Measurements from ENCODE around the gene CCDC201.

The CCDC201 gene

GRCh38 chr7:45914911-45915310 is 42.0 kb upstream of the CCDC201 start:
- TF ChIP-seq POLR2AphosphoS5 (IDR thresholded peaks at IDR 0.05; ENCODE audit: low read depth, low read length) (no peak), SIN3A (IDR thresholded peaks at IDR 0.05; ENCODE audit: borderline replicate concordance, insufficient read depth, low read length) (no peak), FOXP2 (optimal IDR thresholded peaks at IDR 0.05; ENCODE audit: borderline replicate concordance, extremely low read depth, extremely low read length, insufficient read depth) (no peak), REST (IDR thresholded peaks at IDR 0.05; ENCODE audit: insufficient read depth in 1 of 2, low read depth in 2 of 2, low read length in 2 of 2) (no peak), TAF1 (IDR thresholded peaks at IDR 0.05; ENCODE audit: borderline replicate concordance, insufficient read depth, low read length) (no peak)

GRCh38 chr7:45912972-45913371 is 40.1 kb upstream of the CCDC201 start:
- no peak for TF ChIP-seq TAF1 (IDR thresholded peaks at IDR 0.05; ENCODE audit: borderline replicate concordance, insufficient read depth, low read length)
- TF ChIP-seq FOXP2 (optimal IDR thresholded peaks at IDR 0.05; ENCODE audit: borderline replicate concordance, extremely low read depth, extremely low read length, insufficient read depth) = no peak
- no peak for TF ChIP-seq REST (IDR thresholded peaks at IDR 0.05; ENCODE audit: insufficient read depth in 1 of 2, low read depth in 2 of 2, low read length in 2 of 2)
- no peak for TF ChIP-seq SIN3A (IDR thresholded peaks at IDR 0.05; ENCODE audit: borderline replicate concordance, insufficient read depth, low read length)
- TF ChIP-seq POLR2AphosphoS5 (IDR thresholded peaks at IDR 0.05; ENCODE audit: low read depth, low read length) = no peak

- TF ChIP-seq TAF1 (IDR thresholded peaks at IDR 0.05; ENCODE audit: borderline replicate concordance, insufficient read depth, low read length) = no peak
- no peak for TF ChIP-seq FOXP2 (optimal IDR thresholded peaks at IDR 0.05; ENCODE audit: borderline replicate concordance, extremely low read depth, extremely low read length, insufficient read depth)
- no peak for TF ChIP-seq POLR2AphosphoS5 (IDR thresholded peaks at IDR 0.05; ENCODE audit: low read depth, low read length)
- no peak for TF ChIP-seq REST (IDR thresholded peaks at IDR 0.05; ENCODE audit: insufficient read depth in 1 of 2, low read depth in 2 of 2, low read length in 2 of 2)
Observed at GRCh38 chr7:45911311-45911710, 38.4 kb upstream of the CCDC201 start.

- TF ChIP-seq FOXP2 (optimal IDR thresholded peaks at IDR 0.05; ENCODE audit: borderline replicate concordance, extremely low read depth, extremely low read length, insufficient read depth) (no peak), REST (IDR thresholded peaks at IDR 0.05; ENCODE audit: insufficient read depth in 1 of 2, low read depth in 2 of 2, low read length in 2 of 2) (no peak), TAF1 (IDR thresholded peaks at IDR 0.05; ENCODE audit: borderline replicate concordance, insufficient read depth, low read length) (no peak), SIN3A (IDR thresholded peaks at IDR 0.05; ENCODE audit: borderline replicate concordance, insufficient read depth, low read length) (no peak), POLR2AphosphoS5 (IDR thresholded peaks at IDR 0.05; ENCODE audit: low read depth, low read length) (no peak)
Observed at GRCh38 chr7:45910855-45911254, 38.0 kb upstream of the CCDC201 start.

- TF ChIP-seq TAF1 (IDR thresholded peaks at IDR 0.05; ENCODE audit: borderline replicate concordance, insufficient read depth, low read length) (no peak), FOXP2 (optimal IDR thresholded peaks at IDR 0.05; ENCODE audit: borderline replicate concordance, extremely low read depth, extremely low read length, insufficient read depth) (no peak), POLR2AphosphoS5 (IDR thresholded peaks at IDR 0.05; ENCODE audit: low read depth, low read length) (no peak), REST (IDR thresholded peaks at IDR 0.05; ENCODE audit: insufficient read depth in 1 of 2, low read depth in 2 of 2, low read length in 2 of 2) (no peak), SIN3A (IDR thresholded peaks at IDR 0.05; ENCODE audit: borderline replicate concordance, insufficient read depth, low read length) (no peak)
Observed at GRCh38 chr7:45909561-45909960, 36.7 kb upstream of the CCDC201 start.

Data from PFSK-1 (cell line).